Stimulated activated CD8-positive, alpha-beta memory T cell treated with anti-CD3 and anti-CD28 coated beads, Interleukin-2, amount 100 ng/mL, for 48 hours (primary cell): ENCODE data around the gene COQ10B.
A peak's percentile ranks its signal among the peaks of the same experiment; 100 is the strongest.

ENCODE experiments used
- DNase-seq, 2 donors: peaks; one replicate each; pipeline ENCODE4 v3.0.0-alpha.2; 2020; ENCODE audit warnings: low read depth in 2 of 2

COQ10B gene

DNA sequence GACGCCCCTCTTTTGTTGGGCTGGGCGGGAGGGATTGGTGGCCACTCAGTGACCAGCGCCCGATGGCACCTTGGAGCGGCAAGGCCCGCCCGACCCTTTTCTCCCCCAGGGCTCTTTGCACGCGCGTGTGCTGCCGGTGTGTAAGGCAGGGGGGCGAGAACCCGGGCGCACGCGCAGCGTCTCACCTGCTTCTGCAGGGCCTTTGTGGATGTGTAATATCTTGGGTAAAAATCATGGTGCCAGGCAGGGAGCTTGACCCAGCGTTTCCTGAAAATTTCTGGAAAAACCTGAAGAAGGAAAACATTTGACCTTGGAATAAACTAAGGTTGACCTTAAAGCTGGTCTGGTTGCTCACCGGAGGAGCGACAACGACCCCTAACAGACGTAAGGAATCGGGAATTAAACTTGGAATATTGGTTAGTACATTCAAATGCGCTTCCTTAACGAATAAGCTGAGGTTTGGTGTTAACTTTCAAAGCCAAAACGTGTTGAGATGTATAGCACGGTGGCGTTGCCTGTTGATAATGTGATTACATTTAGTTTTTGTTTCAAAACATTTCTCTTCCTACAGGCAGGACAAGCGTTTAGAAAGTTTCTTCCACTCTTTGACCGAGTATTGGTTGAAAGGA is 47.3 kb downstream of the COQ10B start:
- no peak for DNase-seq

GRCh38 chr2:197502201-197502600 is 48.8 kb downstream of the COQ10B start:
- no peak for DNase-seq

GRCh38 chr2:197502685-197503084 is 49.3 kb downstream of the COQ10B start:
- DNase-seq, result no peak

- no peak for DNase-seq
Measured at GRCh38 chr2:197504000-197504399, 50.6 kb downstream of the COQ10B start.

GRCh38 chr2:197504512-197504911 is 51.2 kb downstream of the COQ10B start:
- DNase-seq, result no peak

- DNase-seq, result no peak
Measured at GRCh38 chr2:197506658-197507057, 53.3 kb downstream of the COQ10B start.

- no peak for DNase-seq
Measured at GRCh38 chr2:197513915-197514314, 60.6 kb downstream of the COQ10B start.

GRCh38 chr2:197514754-197515153 is 61.4 kb downstream of the COQ10B start:
- DNase-seq, result no peak

DNA sequence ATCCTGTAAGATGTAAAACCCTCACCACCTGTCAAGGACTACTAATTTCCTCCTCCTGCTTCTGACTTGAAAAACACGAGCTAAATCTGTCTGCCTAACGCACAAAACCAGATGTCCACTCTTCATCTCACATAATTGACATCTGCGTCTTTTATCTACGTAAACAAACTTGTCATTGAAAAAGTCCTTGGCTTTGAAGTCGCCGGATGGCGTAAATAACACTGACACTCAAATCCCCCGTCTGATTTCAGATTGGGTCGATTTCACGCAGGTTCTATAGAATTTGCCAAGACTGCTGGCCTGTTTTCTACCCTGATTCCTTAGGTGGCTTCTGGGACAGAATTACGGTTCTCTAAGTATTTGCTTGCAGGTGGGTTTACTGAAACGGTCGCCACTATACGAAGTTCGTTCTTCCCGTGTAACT is 62.0 kb downstream of the COQ10B start:
- no peak for DNase-seq

DNA sequence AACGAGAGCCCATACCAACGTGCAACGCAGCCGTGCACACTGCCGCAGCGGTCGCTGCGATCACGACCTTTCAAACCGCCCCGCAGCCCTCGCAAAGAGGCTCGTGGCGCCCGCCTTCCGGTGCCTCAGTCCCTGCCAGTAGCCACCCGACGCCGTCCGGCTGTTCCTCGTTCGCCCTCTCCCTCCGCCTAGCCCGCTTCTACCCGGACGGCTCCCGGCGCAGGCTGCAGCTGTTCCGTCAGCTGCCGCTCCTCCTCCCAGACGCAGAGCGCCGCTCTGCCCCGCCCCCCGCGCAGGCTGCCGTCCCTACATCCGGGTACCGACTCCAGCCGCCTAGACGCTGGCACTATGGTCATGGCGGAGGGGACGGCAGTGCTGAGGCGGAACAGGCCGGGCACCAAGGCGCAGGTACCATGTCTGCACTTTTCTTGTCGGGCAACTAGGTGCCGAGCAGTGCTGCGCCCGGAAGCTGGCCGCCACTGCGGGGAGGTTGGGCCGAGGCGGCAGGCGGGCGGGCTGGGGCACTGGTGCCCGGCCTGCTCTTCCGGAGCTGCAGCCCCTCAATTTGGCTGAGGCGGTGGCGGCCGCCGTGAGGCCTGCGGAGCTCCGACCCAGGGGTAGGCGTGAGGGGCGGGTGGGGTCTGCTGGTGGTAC is 62.5 kb downstream of the COQ10B start, which contains the start of gene MOB4:
Gene MOB4, plus strand, starts transcription at position 328 of the 654 bp plus-strand sequence. Its CDS starts 21 bp downstream, at position 349.
- DNase-seq, result peak; percentile 89 to 92

DNA sequence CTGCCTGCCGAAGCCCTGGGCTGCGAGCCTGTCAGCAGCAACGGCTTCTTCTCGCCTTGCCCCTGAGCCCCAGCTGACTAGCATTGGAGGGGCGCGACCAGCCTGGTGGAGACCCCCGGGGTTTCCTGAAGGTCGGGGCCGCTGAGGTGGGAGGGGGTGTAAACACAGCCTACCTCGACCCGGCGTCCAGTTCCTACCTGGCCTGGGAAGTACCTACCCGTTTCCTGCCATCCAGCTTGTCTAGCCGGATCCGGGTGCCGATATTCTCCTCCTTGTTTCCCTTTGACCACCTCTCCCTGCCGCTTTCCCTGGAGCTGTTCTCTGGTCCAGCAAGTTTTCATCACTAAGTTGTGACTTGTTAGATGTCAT is 63.0 kb downstream of the COQ10B start:
- peak in 1 of 2 donors; percentile 5 for DNase-seq

DNA sequence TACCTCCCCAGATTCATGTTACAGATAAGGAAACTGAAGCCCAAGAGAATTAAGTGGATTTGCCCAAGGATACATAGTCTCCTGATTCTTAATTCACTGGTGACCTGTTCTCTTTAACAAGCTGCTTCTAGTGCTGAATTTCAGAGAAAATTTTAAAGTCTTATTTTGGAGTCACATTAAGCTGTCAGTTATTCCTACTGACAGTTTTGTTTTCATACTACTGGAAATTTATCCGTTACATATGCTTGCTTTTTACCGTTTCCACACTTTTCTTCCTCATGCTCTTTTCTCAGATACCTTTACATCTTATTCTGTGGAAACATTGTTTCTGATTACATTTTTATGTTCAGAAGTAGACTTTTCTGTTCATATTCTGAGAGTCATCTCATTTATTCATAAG is 63.8 kb downstream of the COQ10B start:
- DNase-seq, result no peak
